ENCODE results near the gene ICE2.

Gene ICE2

GRCh38 chr15:60478566-60479360 lies at the start of gene ICE2:
ICE2 (minus strand) TSS chr15:60479142; CDS start chr15:60477977, 1,165 bp downstream.
- DNase-seq (ENCODE audit: low read depth in 2 of 2): peak; percentile 92 to 96

- DNase-seq (ENCODE audit: low read depth in 2 of 2): no peak
Observed at GRCh38 chr15:60528530-60528929, 49.6 kb upstream of the ICE2 start.

GRCh38 chr15:60527456-60527855 lies 48.5 kb upstream of the ICE2 start:
- DNase-seq (ENCODE audit: low read depth in 2 of 2): no peak

GRCh38 chr15:60526127-60526616 lies 47.2 kb upstream of the ICE2 start:
- DNase-seq (ENCODE audit: low read depth in 2 of 2): no peak

- no peak for DNase-seq (ENCODE audit: low read depth in 2 of 2)
Observed at GRCh38 chr15:60525341-60526039, 46.5 kb upstream of the ICE2 start.

GRCh38 chr15:60523056-60523455 lies 44.1 kb upstream of the ICE2 start:
- DNase-seq (ENCODE audit: low read depth in 2 of 2): no peak

GRCh38 chr15:60520825-60521368 lies 42.0 kb upstream of the ICE2 start:
- peak; percentile 61 to 84 for DNase-seq (ENCODE audit: low read depth in 2 of 2)

- DNase-seq (ENCODE audit: low read depth in 2 of 2): no peak
Observed at GRCh38 chr15:60520013-60520824, 41.3 kb upstream of the ICE2 start.

- no peak for DNase-seq (ENCODE audit: low read depth in 2 of 2)
Observed at GRCh38 chr15:60519218-60519617, 40.3 kb upstream of the ICE2 start.

- DNase-seq (ENCODE audit: low read depth in 2 of 2): no peak
Observed at GRCh38 chr15:60518511-60518910, 39.6 kb upstream of the ICE2 start.

- no peak for DNase-seq (ENCODE audit: low read depth in 2 of 2)
Observed at GRCh38 chr15:60514261-60514881, 35.4 kb upstream of the ICE2 start.

GRCh38 chr15:60513676-60514075 lies 34.7 kb upstream of the ICE2 start:
- no peak for DNase-seq (ENCODE audit: low read depth in 2 of 2)

GRCh38 chr15:60512937-60513336 lies 34.0 kb upstream of the ICE2 start:
- no peak for DNase-seq (ENCODE audit: low read depth in 2 of 2)

- DNase-seq (ENCODE audit: low read depth in 2 of 2): no peak
Observed at GRCh38 chr15:60511351-60512031, 32.5 kb upstream of the ICE2 start.

GRCh38 chr15:60510006-60510405 lies 31.1 kb upstream of the ICE2 start:
- DNase-seq (ENCODE audit: low read depth in 2 of 2): no peak

- no peak for DNase-seq (ENCODE audit: low read depth in 2 of 2)
Observed at GRCh38 chr15:60509470-60509869, 30.5 kb upstream of the ICE2 start.

GRCh38 chr15:60508442-60508841 lies 29.5 kb upstream of the ICE2 start:
- DNase-seq (ENCODE audit: low read depth in 2 of 2): no peak

GRCh38 chr15:60507596-60508424 lies 28.9 kb upstream of the ICE2 start:
- DNase-seq (ENCODE audit: low read depth in 2 of 2): peak in 1 of 2 experiments; percentile 20

- no peak for DNase-seq (ENCODE audit: low read depth in 2 of 2)
Observed at GRCh38 chr15:60496853-60497252, 17.9 kb upstream of the ICE2 start.

GRCh38 chr15:60494108-60494507 lies 15.2 kb upstream of the ICE2 start:
- no peak for DNase-seq (ENCODE audit: low read depth in 2 of 2)

Measured in stimulated activated CD4-positive, alpha-beta T cell treated with anti-CD3 and anti-CD28 coated beads, Interleukin-12 subunit alpha, Interleukin-12 subunit beta, amount 100 ng/mL, for 24 hours (primary cell).